Activated CD4-positive, CD25-positive, alpha-beta regulatory T cell (primary cell): ENCODE data around the gene TCF7L2.
A peak's percentile ranks its signal among the peaks of the same experiment; 100 is the strongest.

Source experiments
- DNase-seq, 4 experiments: peaks; one replicate each; lab custom pipeline; 2025; lab: John Stamatoyannopoulos, UW

Gene TCF7L2

GRCh38 chr10:112949875-112950507, at the start of gene TCF7L2:
Gene TCF7L2, plus strand, starts transcription at chr10:112950247. Its CDS starts 510 bp downstream, at chr10:112950757.
- DNase-seq: peak in 3 of 4 experiments; percentile 7 to 29 (median 22)

- DNase-seq: no peak
Measured at GRCh38 chr10:112902730-112903129, 47.3 kb upstream of the TCF7L2 start.

- no peak for DNase-seq
Measured at GRCh38 chr10:112904000-112904399, 46.0 kb upstream of the TCF7L2 start.

- no peak for DNase-seq
Measured at GRCh38 chr10:112906945-112907344, 43.1 kb upstream of the TCF7L2 start.

- DNase-seq: no peak
Measured at GRCh38 chr10:112907893-112908292, 42.2 kb upstream of the TCF7L2 start.

- DNase-seq: no peak
Measured at GRCh38 chr10:112911206-112911605, 38.8 kb upstream of the TCF7L2 start.

GRCh38 chr10:112912410-112912928, 37.6 kb upstream of the TCF7L2 start:
- no peak for DNase-seq

GRCh38 chr10:112913255-112913654, 36.8 kb upstream of the TCF7L2 start:
- no peak for DNase-seq

- no peak for DNase-seq
Measured at GRCh38 chr10:112913661-112914287, 36.3 kb upstream of the TCF7L2 start.

GRCh38 chr10:112914288-112914952, 35.6 kb upstream of the TCF7L2 start:
- DNase-seq: no peak

GRCh38 chr10:112915590-112916572, 34.2 kb upstream of the TCF7L2 start:
- DNase-seq: no peak

- DNase-seq: no peak
Measured at GRCh38 chr10:112917681-112918080, 32.4 kb upstream of the TCF7L2 start.

- DNase-seq: no peak
Measured at GRCh38 chr10:112918771-112919170, 31.3 kb upstream of the TCF7L2 start.

- no peak for DNase-seq
Measured at GRCh38 chr10:112919721-112920120, 30.3 kb upstream of the TCF7L2 start.

- no peak for DNase-seq
Measured at GRCh38 chr10:112926906-112927688, 22.9 kb upstream of the TCF7L2 start.

- no peak for DNase-seq
Measured at GRCh38 chr10:112927980-112928379, 22.1 kb upstream of the TCF7L2 start.

- DNase-seq: no peak
Measured at GRCh38 chr10:112932658-112933057, 17.4 kb upstream of the TCF7L2 start.

GRCh38 chr10:112934193-112934592, 15.9 kb upstream of the TCF7L2 start:
- DNase-seq: no peak

- no peak for DNase-seq
Measured at GRCh38 chr10:112938808-112939482, 11.1 kb upstream of the TCF7L2 start.

GRCh38 chr10:112945811-112946210, 4.2 kb upstream of the TCF7L2 start:
- no peak for DNase-seq
